IMR-90 (cell line): ENCODE data around the gene MYBPC3. TPM values are rescaled to one million over a fixed set of nuclear protein-coding genes. Genes with fewer than 3 reads are reported as not detected.

Source experiments
- ATAC-seq: fragments of 200-7000 bp; cut with Tn5 transposase; 2 replicates; pipeline ENCODE4 v1.9.1; 2020; ENCODE audit warnings: low read depth, mild to moderate bottlenecking, moderate library complexity
- BruUV-seq: library from RNA; stranded (reverse); fragments of 400-500 nt; replicated peaks from 2 replicates; lab custom pipeline; 2021; lab: Mats Ljungman, UMichigan
- CTCF ChIA-PET: fragments of 300-600 bp; formaldehyde crosslinking; extraction: SDS; loops from one replicate; lab custom pipeline; 2021; ENCODE audit warnings: antibody characterized with exemption; lab: Yijun Ruan, JAX
- POLR2A ChIA-PET: fragments of 300-600 bp; sonication (Branson Sonifier 250); formaldehyde crosslinking; loops from one replicate; lab custom pipeline; 2022; ENCODE audit warnings: antibody characterized with exemption; ENCODE audit not compliant: unreplicated experiment; lab: Charles Lee
- DNase-seq: peaks from one replicate; pipeline ENCODE4 v3.0.0; 2013
- H2AFZ ChIP-seq: replicated peaks from 2 replicates; pipeline ENCODE3; 2013; ENCODE audit warnings: low read length, mild to moderate bottlenecking; ENCODE audit not compliant: poor library complexity
- H2AK5ac ChIP-seq: 2 replicates; pipeline ENCODE4 v1.6.1; 2013; ENCODE audit warnings: low read depth, low read length, inconsistent platforms
- H2AK9ac ChIP-seq: replicated peaks from 2 replicates; pipeline ENCODE3; 2013; ENCODE audit warnings: mild to moderate bottlenecking, low read depth, low read length, moderate library complexity; ENCODE audit not compliant: poor library complexity
- H2BK120ac ChIP-seq: 2 replicates; pipeline ENCODE4 v1.6.1; 2013; ENCODE audit warnings: low read depth, low read length, inconsistent platforms
- H2BK15ac ChIP-seq: 3 replicates; pipeline ENCODE4 v1.6.1; 2013; ENCODE audit warnings: low read depth, low read length, inconsistent platforms
- H2BK20ac ChIP-seq: 2 replicates; pipeline ENCODE4 v1.6.1; 2013; ENCODE audit warnings: low read depth, mild to moderate bottlenecking, inconsistent platforms, low read length, moderate library complexity
- H2BK5ac ChIP-seq: 2 replicates; pipeline ENCODE4 v1.6.1; 2013; ENCODE audit warnings: mild to moderate bottlenecking, low read depth, low read length, inconsistent platforms; ENCODE audit not compliant: poor library complexity, severe bottlenecking
- H3K14ac ChIP-seq: replicated peaks from 2 replicates; pipeline ENCODE4 v1.6.1; 2013; ENCODE audit warnings: low read depth, low read length, inconsistent platforms
- H3K18ac ChIP-seq: 2 replicates; pipeline ENCODE4 v1.6.1; 2013; ENCODE audit warnings: low read depth, low read length, control low read depth
- H3K23ac ChIP-seq: 2 replicates; pipeline ENCODE4 v1.6.1; 2013; ENCODE audit warnings: low read depth, low read length, inconsistent platforms
- H3K27ac ChIP-seq: 2 replicates; pipeline ENCODE4 v1.5.1; 2013; ENCODE audit warnings: mild to moderate bottlenecking, control low read depth, low read length; ENCODE audit not compliant: insufficient read depth
- H3K27me3 ChIP-seq: 2 replicates; pipeline ENCODE4 v1.6.1; 2013; ENCODE audit warnings: low read length; ENCODE audit not compliant: control insufficient read depth, insufficient read depth
- H3K36me3 ChIP-seq: 2 replicates; pipeline ENCODE4 v1.6.1; 2013; ENCODE audit warnings: low read length, mixed read lengths; ENCODE audit not compliant: control insufficient read depth, insufficient read depth
- H3K4ac ChIP-seq: 2 replicates; pipeline ENCODE4 v1.6.1; 2013; ENCODE audit warnings: low read depth, low read length, inconsistent platforms
- H3K4me1 ChIP-seq: 2 replicates; pipeline ENCODE4 v1.6.1; 2013; ENCODE audit warnings: low read length, mixed read lengths; ENCODE audit not compliant: control insufficient read depth, insufficient read depth
- H3K4me2 ChIP-seq: 2 replicates; pipeline ENCODE4 v1.6.1; 2013; ENCODE audit warnings: low read depth, mild to moderate bottlenecking, control low read depth, low read length, moderate library complexity
- H3K4me3 ChIP-seq: 2 replicates; pipeline ENCODE4 v1.5.1; 2013; ENCODE audit warnings: low read depth, mild to moderate bottlenecking, control low read depth, low read length, moderate library complexity; ENCODE audit not compliant: insufficient read depth
- H3K56ac ChIP-seq: 2 replicates; pipeline ENCODE4 v1.6.1; 2013; ENCODE audit warnings: low read length, inconsistent platforms; ENCODE audit not compliant: insufficient read depth; ENCODE audit errors: extremely low read depth
- H3K79me1 ChIP-seq, 2 experiments: 2 replicates each; pipeline ENCODE4 v1.6.1; 2013; ENCODE audit warnings: low read length in 2 of 2, inconsistent platforms in 1 of 2, low read depth in 1 of 2
- H3K9ac ChIP-seq: 2 replicates; pipeline ENCODE4 v1.6.1; 2013; ENCODE audit warnings: low read depth, low read length, control low read depth
- H3K9me1 ChIP-seq: 2 replicates; pipeline ENCODE4 v1.6.1; 2013; ENCODE audit warnings: low read length, inconsistent platforms; ENCODE audit not compliant: insufficient read depth
- H3K9me3 ChIP-seq: 2 replicates; pipeline ENCODE4 v1.6.1; 2013; ENCODE audit warnings: low read length; ENCODE audit not compliant: control insufficient read depth, insufficient read depth
- H4K20me1 ChIP-seq: 2 replicates; pipeline ENCODE4 v1.6.1; 2013; ENCODE audit warnings: low read length, inconsistent platforms; ENCODE audit not compliant: insufficient read depth
- H4K5ac ChIP-seq: 2 replicates; pipeline ENCODE4 v1.6.1; 2013; ENCODE audit warnings: mild to moderate bottlenecking, low read depth, low read length, control low read depth
- H4K8ac ChIP-seq, 2 experiments: 2 replicates each; pipeline ENCODE4 v1.6.1; 2013; ENCODE audit warnings: low read depth in 2 of 2, low read length in 2 of 2, control low read depth in 1 of 2, inconsistent platforms in 1 of 2
- H4K91ac ChIP-seq: 2 replicates; pipeline ENCODE4 v1.6.1; 2013; ENCODE audit warnings: low read depth, low read length, inconsistent platforms; ENCODE audit not compliant: insufficient read depth
- CEBPB ChIP-seq: IDR thresholded peaks from 2 replicates; pipeline ENCODE4 v1.6.1; 2012; ENCODE audit warnings: low read depth, low read length, improper control_type of control experiment
- CTCF ChIP-seq: conservative IDR thresholded peaks from 2 replicates; pipeline ENCODE4 v1.5.1; 2012; ENCODE audit warnings: mild to moderate bottlenecking, low read depth, low read length, improper control_type of control experiment
- NFE2L2 ChIP-seq: fragments of 150-350 bp; IDR thresholded peaks from 2 replicates; pipeline ENCODE4 v1.6.1; 2016; ENCODE audit warnings: low read depth, mild to moderate bottlenecking, low read length
- WGBS, 2 experiments: methylation state at CpG; one replicate each; pipeline versions ENCODE4 v1.1.5 to v1.1.7; 2013; ENCODE audit warnings: missing lambda C conversion rate in 2 of 2; ENCODE audit not compliant: insufficient read length in 1 of 2; ENCODE audit errors: extremely low coverage in 2 of 2; 5-methylcytosine and 5-hydroxymethylcytosine counted together
- dilution Hi-C: fragments of 300-500 bp; cut with HindIII; formaldehyde crosslinking; loops from one replicate; pipeline ENCODE4 v1.14.3; 2018; ENCODE audit warnings: low sequenced_read_pairs; ENCODE audit not compliant: unreplicated experiment
- in situ Hi-C: fragments of 300-500 bp; cut with MboI; formaldehyde crosslinking; loops from 3 replicates; pipeline ENCODE4 v1.14.3; 2019; ENCODE audit warnings: low sequenced_read_pairs, inconsistent platforms, mixed read lengths
- intact Hi-C: fragments of 100-400 bp; cut with micrococcal nuclease; formaldehyde crosslinking; loops from 2 replicates; pipeline ENCODE4 v1.10.0; 2022
- polyA plus RNA-seq, 3 experiments: library from polyadenylated mRNA; depleted of rRNA; stranded (reverse); fragments of >200 nt; gene quantifications; 2 replicates each; pipeline ENCODE4 v1.2.3, GENCODE V29; 2012; ENCODE audit warnings: low replicate concordance in 1 of 3
- total RNA-seq: library from RNA; depleted of rRNA; stranded (reverse); fragments of >200 nt; gene quantifications from 2 replicates; pipeline ENCODE4 v1.2.3, GENCODE V29; 2012

The MYBPC3 gene
- total and polyA plus RNA-seq, 2 of the 4 experiments (the other 2 are of a cell fraction) = not detected

- BruUV-seq = no TSS peak
- 75% methylated on average over 4 of the region's 7 CpGs; no CpG with 5 or more reads in 1 of the 2 experiments for WGBS, 2 experiments
- dilution Hi-C loops (no loop called here), intact Hi-C loops (no loop called here), in situ Hi-C loops (loop anchor here (25.0 kb wide), 1 partner anchor 472 kb away; no protein-coding TSS in a partner anchor)
- Histone ChIP-seq H3K27ac (no peak overlapping the region), H2BK5ac (no peak overlapping the region), H3K4me1 (no peaks in the 10 kb centered on the region), H2BK20ac (no peak overlapping the region), H2BK120ac (no peak overlapping the region), H3K9me3 (no peaks in the 10 kb centered on the region), H2AK5ac (no peak overlapping the region), H3K4me3 (no peak overlapping the region), H3K14ac (no peak overlapping the region), H3K4ac (no peak overlapping the region), H4K8ac (no peak overlapping the region), H2AFZ (no peak overlapping the region), H3K36me3 (no peaks in the 10 kb centered on the region), H4K91ac (no peak overlapping the region), H3K18ac (no peak overlapping the region), H3K9me1 (peaks cover 20% of the 10 kb centered on the region), H2BK15ac (no peak overlapping the region), H3K23ac (no peak overlapping the region), H4K5ac (no peak overlapping the region), H4K20me1 (no peaks in the 10 kb centered on the region), H3K4me2 (no peak overlapping the region), H3K9ac (no peak overlapping the region), H2AK9ac (no peak overlapping the region), H3K56ac (no peak overlapping the region), H3K79me1 (peaks cover 0 to 2% of the 10 kb centered on the region in 2 experiments; a peak in 1 of 4 replicates), H3K27me3 (no peaks in the 10 kb centered on the region; the same call in none of the 2 replicates)
- DNase-seq (no peak), ATAC-seq (no peak)
- CTCF ChIA-PET = interaction anchor here (0.6 kb wide), 1 partner anchor 305 kb away, joined by 3 read pairs; no protein-coding TSS in a partner anchor
- POLR2A ChIA-PET = no interaction called here
- TF ChIP-seq CEBPB (no peak), NFE2L2 (no peak), CTCF (no peak)
Measured at GRCh38 chr11:47359162-47359561, 6.7 kb upstream of the MYBPC3 start.
